Transverse colon (tissue), 4 donors: ENCODE results near the gene FARP1. TPM values are rescaled to one million over a fixed set of nuclear protein-coding genes. Genes with fewer than 3 reads are reported as not detected.

Experiments
- DNase-seq: peaks from one replicate; pipeline ENCODE4 v3.0.0-alpha.2; 2019
- H3K27ac ChIP-seq, 4 donors: fragments of 200-600 bp; sonication (generic); 2 replicates each; pipeline ENCODE4 v1.5.1; 2016 to 2018; ENCODE audit warnings: inconsistent platforms in 4 of 4
- H3K27me3 ChIP-seq: fragments of 200-600 bp; sonication (generic); 2 replicates; pipeline ENCODE4 v1.5.1; 2017; ENCODE audit warnings: inconsistent platforms
- H3K36me3 ChIP-seq, 4 donors: fragments of 200-600 bp; sonication (generic); 2 replicates each; pipeline ENCODE4 v1.5.1; 2017 to 2019; ENCODE audit warnings: inconsistent platforms in 4 of 4
- H3K4me1 ChIP-seq, 4 donors: fragments of 200-600 bp; sonication (generic); 2 replicates each; pipeline ENCODE4 v1.5.1; 2017 to 2020; ENCODE audit warnings: inconsistent platforms in 4 of 4
- H3K4me3 ChIP-seq, 4 donors: fragments of 200-600 bp; sonication (generic); 1 replicate in 1 of 4; 2 replicates in 3 of 4; pipeline versions ENCODE4 v1.5.1 to v1.6.1; 2017 to 2019; ENCODE audit warnings: inconsistent platforms in 4 of 4
- H3K9me3 ChIP-seq, 2 donors: fragments of 200-600 bp; sonication (generic); 2 replicates each; pipeline ENCODE4 v1.5.1; 2017 to 2019; ENCODE audit warnings: inconsistent platforms in 2 of 2
- CTCF ChIP-seq, 5 experiments: fragments of 200-600 bp in 3 of 5; fragments of 450-650 bp in 2 of 5; sonication (generic) in 3 of 5; IDR thresholded peaks; 1 replicate in 2 of 5; 2 replicates in 3 of 5; pipeline ENCODE4 v1.5.1; 2016 to 2017; ENCODE audit warnings: antibody characterized with exemption in 5 of 5, inconsistent platforms in 3 of 5, mild to moderate bottlenecking in 2 of 5, moderate library complexity in 1 of 5
- EP300 ChIP-seq: sonication (generic); formaldehyde crosslinking; IDR thresholded peaks from one replicate; pipeline ENCODE4 v1.6.1; 2017; ENCODE audit warnings: antibody characterized with exemption, low read depth
- POLR2A ChIP-seq: fragments of 450-650 bp; IDR thresholded peaks from one replicate; pipeline ENCODE4 v1.6.1; 2016; ENCODE audit warnings: antibody characterized with exemption, mild to moderate bottlenecking, moderate library complexity
- POLR2AphosphoS5 ChIP-seq, 3 donors: sonication (generic); formaldehyde crosslinking; IDR thresholded peaks; one replicate each; pipeline ENCODE4 v1.6.1; 2016; ENCODE audit warnings: antibody characterized with exemption in 3 of 3
- WGBS, 2 donors: methylation state at CpG; one replicate each; pipeline ENCODE4 v1.1.5; 2018; ENCODE audit warnings: low coverage in 1 of 2; 5-methylcytosine and 5-hydroxymethylcytosine counted together
- in situ Hi-C, 4 donors: fragments of 200-750 bp; cut with MboI; loops; one replicate each; pipeline versions ENCODE4 v1.15.0 to v1.15.1; 2017; ENCODE audit warnings: low sequenced_read_pairs in 3 of 4, low pct_ligation_motif_present in 1 of 4, low pct_unique_long_range_greater_than_20kb in 1 of 4
- intact Hi-C: fragments of 100-400 bp; cut with DNase I; formaldehyde crosslinking; loops from one replicate; pipeline ENCODE4 v1.15.1; 2023; ENCODE audit warnings: low total_unique reads
- total RNA-seq, 4 donors: library from RNA; depleted of rRNA; stranded (reverse); fragments of >200 nt; gene quantifications; one replicate each; pipeline ENCODE4 v1.1.0, GENCODE V29; 2016

Gene FARP1
- total RNA-seq, 4 donors from 2014 or later = 32.8 to 41.8 (median 38.3) TPM

DNA sequence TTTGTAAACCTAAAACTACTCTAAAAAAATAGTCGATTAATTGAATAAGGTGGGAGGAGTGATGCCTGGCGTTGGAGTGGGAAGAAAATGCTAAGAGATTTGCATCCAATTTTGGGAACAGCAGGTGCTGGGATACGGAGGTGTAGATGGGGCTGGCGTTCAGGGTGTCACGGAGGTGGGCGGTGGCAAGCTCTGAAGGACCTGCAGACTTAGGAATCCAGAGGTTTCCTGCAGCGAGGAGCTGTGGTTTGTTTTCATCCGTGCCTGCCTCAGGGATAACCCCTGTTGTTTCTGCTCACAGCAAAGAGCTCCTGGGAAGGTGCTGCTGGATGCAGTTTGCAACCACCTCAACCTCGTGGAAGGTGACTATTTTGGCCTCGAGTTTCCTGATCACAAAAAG is 200.6 kb downstream of the FARP1 start:
- 83 to 85% methylated on average over 3 to 10 of the region's 10 CpGs for WGBS, 2 donors
- in situ Hi-C loops (no loop called here), intact Hi-C loops (no loop called here)
- no peaks in the 10 kb centered on the region for H3K36me3 ChIP-seq
- no peak overlapping the region for H3K27ac ChIP-seq
- H3K4me1 ChIP-seq = peaks cover 0 to 5% (median 2%) of the 10 kb centered on the region in 4 donors
- DNase-seq = no peak
- H3K9me3 ChIP-seq = no peaks in the 10 kb centered on the region
- H3K27me3 ChIP-seq = no peaks in the 10 kb centered on the region
- TF ChIP-seq POLR2A = no peak
- no peak overlapping the region for H3K4me3 ChIP-seq

DNA sequence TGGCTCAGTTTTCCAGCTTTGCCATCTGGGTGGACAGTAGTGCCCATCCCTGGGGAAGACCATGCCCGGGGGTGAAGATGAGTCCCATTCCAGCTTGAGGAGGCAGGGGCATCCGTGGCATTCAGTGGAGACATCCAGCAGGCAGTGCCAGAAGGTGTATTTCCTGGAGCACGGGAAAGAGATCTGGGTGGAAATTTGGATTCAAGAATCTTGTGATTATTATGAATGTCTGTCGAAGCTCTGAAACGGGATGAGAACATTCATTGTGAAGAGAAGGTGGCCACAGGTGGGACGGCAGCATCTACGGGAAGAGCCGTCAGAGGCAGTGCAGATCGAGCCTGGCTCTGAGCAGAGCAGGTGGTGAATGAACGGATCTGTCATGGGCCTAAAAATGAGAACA is 201.5 kb downstream of the FARP1 start:
- in situ Hi-C loops (no loop called here), intact Hi-C loops (no loop called here)
- no peak for DNase-seq
- no peaks in the 10 kb centered on the region for H3K9me3 ChIP-seq
- H3K4me1 ChIP-seq = peaks cover 0 to 6% (median 2%) of the 10 kb centered on the region in 4 donors
- no peak overlapping the region for H3K4me3 ChIP-seq
- 93% methylated on average over 10 of the region's 10 CpGs; no CpG with 5 or more reads in 1 of the 2 donors for WGBS, 2 donors
- H3K36me3 ChIP-seq = no peaks in the 10 kb centered on the region
- H3K27ac ChIP-seq = no peak overlapping the region
- H3K27me3 ChIP-seq = no peaks in the 10 kb centered on the region
- no peak for TF ChIP-seq EP300
- no peak for TF ChIP-seq CTCF (IDR thresholded peaks at IDR 0.05)
- TF ChIP-seq POLR2A = no peak
- no peak for TF ChIP-seq POLR2AphosphoS5 (IDR thresholded peaks at IDR 0.05)

DNA sequence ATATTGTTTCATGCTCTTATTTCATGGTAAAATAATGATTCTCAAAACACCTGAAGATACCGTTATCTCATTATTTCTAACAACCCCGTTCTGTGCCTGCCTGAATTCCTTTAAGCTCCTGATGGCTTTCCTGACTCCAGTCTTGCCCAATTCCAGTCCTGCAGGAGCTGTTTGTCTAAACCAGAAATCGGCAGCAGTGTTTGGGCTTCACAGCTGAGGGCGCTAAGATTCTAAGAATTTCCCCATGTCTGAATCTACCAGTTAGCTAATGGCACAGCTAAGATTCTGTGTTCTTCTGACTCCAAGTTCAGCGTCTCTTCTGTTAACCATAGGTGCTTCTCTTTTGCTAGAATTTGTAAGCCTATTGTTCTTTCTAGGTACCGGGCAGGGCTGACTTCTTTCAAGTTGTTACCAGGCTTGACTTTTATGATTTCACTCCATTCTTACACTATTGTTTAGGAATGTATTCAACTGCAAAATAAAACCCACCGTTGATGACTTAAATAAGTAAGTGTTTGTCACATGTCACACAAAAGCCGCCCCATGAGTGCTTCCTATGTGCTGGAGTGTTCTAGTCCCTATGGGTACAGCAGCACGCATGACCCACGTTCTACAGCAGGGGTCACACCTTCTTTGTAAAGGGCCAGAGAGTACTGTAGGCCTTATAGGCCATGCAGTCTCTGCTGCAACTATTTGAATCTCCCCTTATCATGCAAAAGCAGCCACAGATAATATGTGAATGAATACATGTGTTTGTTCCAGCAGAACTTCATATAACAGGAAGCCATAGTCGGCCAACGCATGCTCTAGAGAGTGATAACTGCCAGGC is 202.4 kb downstream of the FARP1 start:
- no peak overlapping the region for H3K4me3 ChIP-seq
- H3K36me3 ChIP-seq = no peaks in the 10 kb centered on the region
- intact Hi-C loops = no loop called here
- H3K27me3 ChIP-seq = no peaks in the 10 kb centered on the region
- peaks cover 0 to 6% (median 2%) of the 10 kb centered on the region in 4 donors for H3K4me1 ChIP-seq
- DNase-seq = no peak
- in situ Hi-C loops = no loop called here
- H3K9me3 ChIP-seq = no peaks in the 10 kb centered on the region
- no peak for TF ChIP-seq POLR2A
- no peak for TF ChIP-seq POLR2AphosphoS5 (IDR thresholded peaks at IDR 0.05)
- no peak for TF ChIP-seq EP300
- TF ChIP-seq CTCF (IDR thresholded peaks at IDR 0.05) = no peak
- no peak overlapping the region for H3K27ac ChIP-seq
- WGBS, 2 donors = 81 to 85% methylated on average over 10 to 12 of the region's 12 CpGs

DNA sequence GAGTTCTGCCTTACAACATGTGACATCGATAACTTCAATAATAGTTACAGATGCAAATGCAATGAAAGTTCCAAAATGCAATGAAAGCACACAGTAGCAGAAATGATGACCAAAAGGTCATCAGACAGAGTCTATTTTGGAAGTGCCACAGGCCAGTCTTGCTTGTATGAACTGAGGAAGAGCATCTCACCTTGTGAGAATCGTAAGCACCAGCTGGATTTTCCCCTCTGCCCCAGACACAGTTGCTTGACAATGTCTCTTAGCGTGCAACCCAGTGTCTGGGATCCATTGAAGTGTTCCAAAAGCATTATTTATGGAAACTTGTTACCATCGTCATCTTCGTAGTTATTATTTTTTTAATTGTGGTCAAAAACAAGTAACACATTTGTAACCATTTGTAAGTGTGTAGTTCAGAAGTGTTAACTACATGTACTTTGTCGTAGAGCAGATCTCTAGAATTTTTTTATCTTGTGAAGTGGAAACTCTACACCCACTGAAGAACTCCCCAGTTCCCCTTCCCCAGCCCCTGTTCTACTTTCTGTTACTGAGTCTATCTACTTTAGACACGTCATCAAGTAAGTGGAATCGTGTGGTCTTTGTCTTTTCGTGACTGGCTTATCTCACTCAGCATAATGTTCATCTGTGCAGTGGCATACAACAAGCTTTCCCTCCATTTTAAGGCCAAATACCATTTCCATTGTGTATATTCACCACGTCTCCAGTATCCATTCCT is 204.2 kb downstream of the FARP1 start:
- no peak overlapping the region for H3K4me3 ChIP-seq
- H3K4me1 ChIP-seq = peaks cover 0 to 6% (median 2%) of the 10 kb centered on the region in 4 donors
- in situ Hi-C loops = no loop called here
- H3K9me3 ChIP-seq = no peaks in the 10 kb centered on the region
- no peak for DNase-seq
- no peak overlapping the region for H3K27ac ChIP-seq
- TF ChIP-seq POLR2A = no peak
- TF ChIP-seq POLR2AphosphoS5 (IDR thresholded peaks at IDR 0.05) = no peak
- no peak for TF ChIP-seq CTCF (IDR thresholded peaks at IDR 0.05)
- TF ChIP-seq EP300 = no peak
- WGBS, 2 donors = 88 to 92% methylated on average over 9 to 10 of the region's 10 CpGs
- no peaks in the 10 kb centered on the region for H3K27me3 ChIP-seq
- intact Hi-C loops = no loop called here
- no peaks in the 10 kb centered on the region for H3K36me3 ChIP-seq
